GM12878 (cell line): ENCODE data around the gene LIFR. TPM values are rescaled to one million over a fixed set of nuclear protein-coding genes. Genes with fewer than 3 reads are reported as not detected.

Experiments used
- ATAC-seq: fragments of 200-7000 bp; cut with Tn5 transposase; 3 replicates; pipeline ENCODE4 v1.9.1; 2020; ENCODE audit warnings: mild to moderate bottlenecking, moderate library complexity
- BruUV-seq: library from RNA; stranded (reverse); fragments of 400-500 nt; replicated peaks from 2 replicates; lab custom pipeline; 2021; lab: Mats Ljungman, UMichigan
- CTCF ChIA-PET: fragments of 300-600 bp; sonication (Branson Sonifier 250); formaldehyde crosslinking; extraction: SDS; loops from one replicate; lab custom pipeline; 2021; ENCODE audit warnings: inconsistent platforms; lab: Yijun Ruan, JAX
- POLR2A ChIA-PET: fragments of 350-600 bp; formaldehyde crosslinking; extraction: SDS; loops from one replicate; lab custom pipeline; 2021; ENCODE audit warnings: inconsistent platforms; lab: Charles Lee
- RAD21 ChIA-PET: fragments of 300-600 bp; sonication (Branson Sonifier 250); formaldehyde crosslinking; loops from one replicate; lab custom pipeline; 2023; ENCODE audit warnings: antibody characterized with exemption; ENCODE audit not compliant: unreplicated experiment; lab: Charles Lee
- SMC1A ChIA-PET: fragments of 300-600 bp; sonication (Branson Sonifier 250); formaldehyde crosslinking; loops from one replicate; lab custom pipeline; 2023; ENCODE audit not compliant: unreplicated experiment, uncharacterized antibody; lab: Charles Lee
- DNase-seq: peaks from one replicate; pipeline ENCODE4 v3.0.0-alpha.2; 2011; ENCODE audit warnings: low read depth, low spot score
- FAIRE-seq: peaks from 3 replicates; lab custom pipeline; 2011; peaks lifted over from hg19 to GRCh38; lab: Jason Lieb, UNC
- H2AFZ ChIP-seq: 2 replicates; pipeline ENCODE4 v1.6.0; 2011; ENCODE audit warnings: low read depth, low read length, control low read depth; ENCODE audit not compliant: control insufficient read depth
- H3K27ac ChIP-seq: 2 replicates; pipeline ENCODE4 v1.5.1; 2011; ENCODE audit warnings: control low read depth; ENCODE audit not compliant: control insufficient read depth, insufficient read depth
- H3K27me3 ChIP-seq, 2 experiments: replicated peaks in 1 of 2; 2 replicates each; pipeline versions ENCODE4 v1.6.0 to v1.6.1; 2011; ENCODE audit warnings: low read length in 1 of 2; ENCODE audit not compliant: control insufficient read depth in 2 of 2, insufficient read depth in 2 of 2
- H3K36me3 ChIP-seq, 2 experiments: 2 replicates each; pipeline ENCODE4 v1.5.1; 2011; ENCODE audit warnings: low read length in 1 of 2; ENCODE audit not compliant: control insufficient read depth in 2 of 2, insufficient read depth in 2 of 2
- H3K4me1 ChIP-seq: 2 replicates; pipeline ENCODE4 v1.6.1; 2011; ENCODE audit warnings: mild to moderate bottlenecking, low read length, moderate library complexity, mixed read lengths; ENCODE audit not compliant: control insufficient read depth, insufficient read depth
- H3K4me2 ChIP-seq: 2 replicates; pipeline ENCODE4 v1.6.0; 2011; ENCODE audit warnings: control low read depth; ENCODE audit not compliant: control insufficient read depth, insufficient read depth
- H3K4me3 ChIP-seq: fragments of 200-600 bp; sonication (generic); 2 replicates; pipeline ENCODE4 v1.5.1; 2016
- H3K79me2 ChIP-seq: 2 replicates; pipeline ENCODE4 v1.6.0; 2011; ENCODE audit warnings: low read length; ENCODE audit not compliant: control insufficient read depth, insufficient read depth
- H3K9ac ChIP-seq: 2 replicates; pipeline ENCODE4 v1.8.0; 2011; ENCODE audit warnings: low read length, control low read depth, mixed read lengths; ENCODE audit not compliant: control insufficient read depth, insufficient read depth
- H3K9me3 ChIP-seq: replicated peaks from 3 replicates; pipeline ENCODE4 v1.5.1; 2011; ENCODE audit warnings: mild to moderate bottlenecking, low read length; ENCODE audit not compliant: control insufficient read depth, insufficient read depth
- H4K20me1 ChIP-seq: 2 replicates; pipeline ENCODE4 v1.6.0; 2011; ENCODE audit not compliant: control insufficient read depth, insufficient read depth
- EGR1 ChIP-seq, 2 experiments: IDR thresholded peaks; 1 replicate in 1 of 2; 2 replicates in 1 of 2; pipeline ENCODE4 v1.6.1; 2011 to 2012; ENCODE audit warnings: low read depth in 2 of 2, low read length in 2 of 2, borderline replicate concordance in 1 of 2, mild to moderate bottlenecking in 1 of 2, moderate library complexity in 1 of 2
- GABPA ChIP-seq: IDR thresholded peaks from 2 replicates; pipeline ENCODE4 v1.6.1; 2014; ENCODE audit warnings: antibody characterized with exemption, low read depth, mild to moderate bottlenecking, inconsistent platforms
- HCFC1 ChIP-seq: fragments of 150-350 bp; IDR thresholded peaks from 2 replicates; pipeline ENCODE4 v1.6.1; 2014; ENCODE audit warnings: low read length
- WGBS: methylation state at CpG from one replicate; pipeline ENCODE4 v1.1.6; 2016; ENCODE audit warnings: low lambda C conversion rate; ENCODE audit not compliant: insufficient replicate concordance, insufficient coverage; ENCODE audit errors: missing lambda C conversion rate; 5-methylcytosine and 5-hydroxymethylcytosine counted together
- in situ Hi-C: fragments of 300-500 bp; cut with MboI; formaldehyde crosslinking; loops from 9 replicates; pipeline ENCODE4 v1.14.3; 2018; ENCODE audit warnings: mixed read lengths
- intact Hi-C: fragments of 100-400 bp; cut with micrococcal nuclease; formaldehyde crosslinking; loops from one replicate; pipeline ENCODE4 v1.14.2; 2022; ENCODE audit not compliant: unreplicated experiment
- polyA plus RNA-seq, 11 experiments: library from polyadenylated mRNA; depleted of rRNA in 4 of 11; unstranded in 6 of 11; stranded (reverse) in 5 of 11; fragments of >200 nt; fragmentation: Nextera tagmentation in 4 of 11; fragmentation: Illumina TruSeq in 1 of 11; extraction: Ambion mirVana in 4 of 11; extraction: Trizol in 1 of 11; gene quantifications; 1 replicate in 1 of 11; 2 replicates in 10 of 11; pipeline versions ENCODE4 v1.2.1 to v1.2.3, GENCODE V29; 2011 to 2016; ENCODE audit warnings: inconsistent platforms in 2 of 11, missing spikeins in 2 of 11, low read depth in 1 of 11
- total RNA-seq, 4 experiments: library from RNA; depleted of rRNA in 3 of 4; stranded (reverse); fragments of >200 nt in 3 of 4; fragmentation: Illumina TruSeq in 1 of 4; extraction: Trizol in 1 of 4; gene quantifications; 2 replicates each; pipeline versions ENCODE4 v1.2.1 to v1.2.3, GENCODE V29; 2013 to 2021
- TF ChIP-seq, protein P1 (sequence below): fragments of 450-650 bp; IDR thresholded peaks from 2 replicates; pipeline ENCODE4 v1.6.1; 2018; ENCODE audit warnings: mild to moderate bottlenecking, low read depth, moderate library complexity; ENCODE audit not compliant: partially characterized antibody
- TF ChIP-seq, protein P2 (sequence below): IDR thresholded peaks from 2 replicates; pipeline ENCODE4 v1.6.1; 2011; ENCODE audit warnings: low read depth, mild to moderate bottlenecking, low read length, moderate library complexity, borderline replicate concordance; ENCODE audit errors: extremely low read depth
- TF ChIP-seq, protein P3 (sequence below): fragments of 150-350 bp; IDR thresholded peaks from 2 replicates; pipeline ENCODE4 v1.6.1; 2014; ENCODE audit warnings: mild to moderate bottlenecking, low read depth, low read length
- TF ChIP-seq, protein P4 (sequence below): IDR thresholded peaks from 2 replicates; pipeline ENCODE4 v1.6.1; 2012; ENCODE audit warnings: mild to moderate bottlenecking, low read depth, low read length
- TF ChIP-seq, protein P5 (sequence below): fragments of 450-650 bp; formaldehyde crosslinking; IDR thresholded peaks from 2 replicates; pipeline ENCODE4 v1.4.0; 2022; ENCODE audit warnings: mild to moderate bottlenecking, moderate library complexity

Gene LIFR
- total and polyA plus RNA-seq, 10 of the 15 experiments (the other 5 are each of a cell fraction or from before 2014, with no cell fraction given): 0.10 TPM; not detected in 9

DNA sequence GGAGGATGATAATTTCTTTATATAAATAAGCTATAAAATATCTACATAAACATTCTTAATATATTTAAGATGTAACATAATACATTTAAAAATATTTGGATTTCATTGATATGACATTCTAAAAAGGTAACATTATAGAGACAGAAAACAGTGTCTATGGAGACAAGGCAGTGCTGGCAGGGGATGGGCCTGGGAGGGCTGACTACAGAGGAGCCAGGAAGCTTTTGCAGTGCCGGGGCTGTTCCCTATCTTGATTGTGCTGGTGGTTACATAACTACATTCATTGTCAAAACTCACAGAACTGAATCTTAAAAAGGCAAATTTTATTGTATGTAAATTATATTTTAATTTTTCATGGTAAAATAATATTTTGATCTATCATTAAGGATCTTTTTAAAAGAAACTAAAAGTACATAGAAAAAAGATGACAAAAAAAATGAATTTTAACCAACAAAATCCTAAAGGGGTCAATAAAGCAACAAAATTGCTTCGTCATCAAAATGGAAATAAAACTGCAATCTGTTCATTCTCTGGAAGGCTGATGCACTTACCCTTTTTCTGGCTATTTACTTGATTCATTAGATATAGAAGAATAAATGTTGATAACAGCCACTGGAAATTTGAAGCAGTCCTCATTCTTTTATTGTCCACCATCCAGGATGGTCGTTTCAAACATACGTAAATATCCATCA is 26.3 kb downstream of the LIFR start:
- intact Hi-C loops (no loop called here), in situ Hi-C loops (no loop called here)
- no TSS peak for BruUV-seq
- Histone ChIP-seq H3K27ac (no peak overlapping the region), H3K9me3 (no peaks in the 10 kb centered on the region), H2AFZ (no peak overlapping the region), H4K20me1 (no peaks in the 10 kb centered on the region), H3K4me2 (no peak overlapping the region), H3K4me3 (no peak overlapping the region), H3K79me2 (no peaks in the 10 kb centered on the region), H3K4me1 (no peaks in the 10 kb centered on the region), H3K36me3 (no peaks in the 10 kb centered on the region), H3K27me3 (no peaks in the 10 kb centered on the region; a peak in 1 of 4 replicates), H3K9ac (no peak overlapping the region)
- ChIA-PET POLR2A (no interaction called here), CTCF (no interaction called here), SMC1A (no interaction called here), RAD21 (no interaction called here)
- WGBS: 13% methylated on average over 4 of the region's 4 CpGs
- no peak for ATAC-seq
- no peak for DNase-seq
- TF ChIP-seq, protein P1, sequence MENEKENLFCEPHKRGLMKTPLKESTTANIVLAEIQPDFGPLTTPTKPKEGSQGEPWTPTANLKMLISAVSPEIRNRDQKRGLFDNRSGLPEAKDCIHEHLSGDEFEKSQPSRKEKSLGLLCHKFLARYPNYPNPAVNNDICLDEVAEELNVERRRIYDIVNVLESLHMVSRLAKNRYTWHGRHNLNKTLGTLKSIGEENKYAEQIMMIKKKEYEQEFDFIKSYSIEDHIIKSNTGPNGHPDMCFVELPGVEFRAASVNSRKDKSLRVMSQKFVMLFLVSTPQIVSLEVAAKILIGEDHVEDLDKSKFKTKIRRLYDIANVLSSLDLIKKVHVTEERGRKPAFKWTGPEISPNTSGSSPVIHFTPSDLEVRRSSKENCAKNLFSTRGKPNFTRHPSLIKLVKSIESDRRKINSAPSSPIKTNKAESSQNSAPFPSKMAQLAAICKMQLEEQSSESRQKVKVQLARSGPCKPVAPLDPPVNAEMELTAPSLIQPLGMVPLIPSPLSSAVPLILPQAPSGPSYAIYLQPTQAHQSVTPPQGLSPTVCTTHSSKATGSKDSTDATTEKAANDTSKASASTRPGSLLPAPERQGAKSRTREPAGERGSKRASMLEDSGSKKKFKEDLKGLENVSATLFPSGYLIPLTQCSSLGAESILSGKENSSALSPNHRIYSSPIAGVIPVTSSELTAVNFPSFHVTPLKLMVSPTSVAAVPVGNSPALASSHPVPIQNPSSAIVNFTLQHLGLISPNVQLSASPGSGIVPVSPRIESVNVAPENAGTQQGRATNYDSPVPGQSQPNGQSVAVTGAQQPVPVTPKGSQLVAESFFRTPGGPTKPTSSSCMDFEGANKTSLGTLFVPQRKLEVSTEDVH: no peak
- no peak for TF ChIP-seq EGR1 (IDR thresholded peaks at IDR 0.05; ENCODE audit: borderline replicate concordance in 1 of 2, low read depth in 2 of 2, low read length in 2 of 2)
- TF ChIP-seq, protein P2, sequence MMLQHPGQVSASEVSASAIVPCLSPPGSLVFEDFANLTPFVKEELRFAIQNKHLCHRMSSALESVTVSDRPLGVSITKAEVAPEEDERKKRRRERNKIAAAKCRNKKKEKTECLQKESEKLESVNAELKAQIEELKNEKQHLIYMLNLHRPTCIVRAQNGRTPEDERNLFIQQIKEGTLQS: no peak
- TF ChIP-seq HCFC1: no peak
- TF ChIP-seq, protein P3, sequence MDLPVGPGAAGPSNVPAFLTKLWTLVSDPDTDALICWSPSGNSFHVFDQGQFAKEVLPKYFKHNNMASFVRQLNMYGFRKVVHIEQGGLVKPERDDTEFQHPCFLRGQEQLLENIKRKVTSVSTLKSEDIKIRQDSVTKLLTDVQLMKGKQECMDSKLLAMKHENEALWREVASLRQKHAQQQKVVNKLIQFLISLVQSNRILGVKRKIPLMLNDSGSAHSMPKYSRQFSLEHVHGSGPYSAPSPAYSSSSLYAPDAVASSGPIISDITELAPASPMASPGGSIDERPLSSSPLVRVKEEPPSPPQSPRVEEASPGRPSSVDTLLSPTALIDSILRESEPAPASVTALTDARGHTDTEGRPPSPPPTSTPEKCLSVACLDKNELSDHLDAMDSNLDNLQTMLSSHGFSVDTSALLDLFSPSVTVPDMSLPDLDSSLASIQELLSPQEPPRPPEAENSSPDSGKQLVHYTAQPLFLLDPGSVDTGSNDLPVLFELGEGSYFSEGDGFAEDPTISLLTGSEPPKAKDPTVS: no peak
- TF ChIP-seq, protein P4, sequence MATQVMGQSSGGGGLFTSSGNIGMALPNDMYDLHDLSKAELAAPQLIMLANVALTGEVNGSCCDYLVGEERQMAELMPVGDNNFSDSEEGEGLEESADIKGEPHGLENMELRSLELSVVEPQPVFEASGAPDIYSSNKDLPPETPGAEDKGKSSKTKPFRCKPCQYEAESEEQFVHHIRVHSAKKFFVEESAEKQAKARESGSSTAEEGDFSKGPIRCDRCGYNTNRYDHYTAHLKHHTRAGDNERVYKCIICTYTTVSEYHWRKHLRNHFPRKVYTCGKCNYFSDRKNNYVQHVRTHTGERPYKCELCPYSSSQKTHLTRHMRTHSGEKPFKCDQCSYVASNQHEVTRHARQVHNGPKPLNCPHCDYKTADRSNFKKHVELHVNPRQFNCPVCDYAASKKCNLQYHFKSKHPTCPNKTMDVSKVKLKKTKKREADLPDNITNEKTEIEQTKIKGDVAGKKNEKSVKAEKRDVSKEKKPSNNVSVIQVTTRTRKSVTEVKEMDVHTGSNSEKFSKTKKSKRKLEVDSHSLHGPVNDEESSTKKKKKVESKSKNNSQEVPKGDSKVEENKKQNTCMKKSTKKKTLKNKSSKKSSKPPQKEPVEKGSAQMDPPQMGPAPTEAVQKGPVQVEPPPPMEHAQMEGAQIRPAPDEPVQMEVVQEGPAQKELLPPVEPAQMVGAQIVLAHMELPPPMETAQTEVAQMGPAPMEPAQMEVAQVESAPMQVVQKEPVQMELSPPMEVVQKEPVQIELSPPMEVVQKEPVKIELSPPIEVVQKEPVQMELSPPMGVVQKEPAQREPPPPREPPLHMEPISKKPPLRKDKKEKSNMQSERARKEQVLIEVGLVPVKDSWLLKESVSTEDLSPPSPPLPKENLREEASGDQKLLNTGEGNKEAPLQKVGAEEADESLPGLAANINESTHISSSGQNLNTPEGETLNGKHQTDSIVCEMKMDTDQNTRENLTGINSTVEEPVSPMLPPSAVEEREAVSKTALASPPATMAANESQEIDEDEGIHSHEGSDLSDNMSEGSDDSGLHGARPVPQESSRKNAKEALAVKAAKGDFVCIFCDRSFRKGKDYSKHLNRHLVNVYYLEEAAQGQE: no peak
- TF ChIP-seq GABPA: no peak
- TF ChIP-seq, protein P5, sequence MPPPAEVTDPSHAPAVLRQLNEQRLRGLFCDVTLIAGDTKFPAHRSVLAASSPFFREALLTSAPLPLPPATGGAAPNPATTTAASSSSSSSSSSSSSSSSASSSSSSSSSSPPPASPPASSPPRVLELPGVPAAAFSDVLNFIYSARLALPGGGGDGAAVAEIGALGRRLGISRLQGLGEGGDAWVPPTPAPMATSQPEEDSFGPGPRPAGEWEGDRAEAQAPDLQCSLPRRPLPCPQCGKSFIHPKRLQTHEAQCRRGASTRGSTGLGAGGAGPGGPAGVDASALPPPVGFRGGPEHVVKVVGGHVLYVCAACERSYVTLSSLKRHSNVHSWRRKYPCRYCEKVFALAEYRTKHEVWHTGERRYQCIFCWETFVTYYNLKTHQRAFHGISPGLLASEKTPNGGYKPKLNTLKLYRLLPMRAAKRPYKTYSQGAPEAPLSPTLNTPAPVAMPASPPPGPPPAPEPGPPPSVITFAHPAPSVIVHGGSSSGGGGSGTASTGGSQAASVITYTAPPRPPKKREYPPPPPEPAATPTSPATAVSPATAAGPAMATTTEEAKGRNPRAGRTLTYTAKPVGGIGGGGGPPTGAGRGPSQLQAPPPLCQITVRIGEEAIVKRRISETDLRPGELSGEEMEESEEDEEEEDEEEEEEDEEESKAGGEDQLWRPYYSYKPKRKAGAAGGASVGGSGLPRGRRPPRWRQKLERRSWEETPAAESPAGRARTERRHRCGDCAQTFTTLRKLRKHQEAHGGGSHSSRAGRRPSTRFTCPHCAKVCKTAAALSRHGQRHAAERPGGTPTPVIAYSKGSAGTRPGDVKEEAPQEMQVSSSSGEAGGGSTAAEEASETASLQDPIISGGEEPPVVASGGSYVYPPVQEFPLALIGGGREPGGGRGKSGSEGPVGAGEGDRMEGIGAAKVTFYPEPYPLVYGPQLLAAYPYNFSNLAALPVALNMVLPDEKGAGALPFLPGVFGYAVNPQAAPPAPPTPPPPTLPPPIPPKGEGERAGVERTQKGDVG (CRISPR knock-in tag): no peak
- no peak for FAIRE-seq
